Central memory CD8-positive, alpha-beta T cell (primary cell): ENCODE measurements around the gene GNB3.

Experiments used
- ATAC-seq: fragments of 150-1000 bp; cut with Tn5 transposase; replicated peaks from 2 replicates; pipeline ENCODE4 v1.10.0; 2022; ENCODE audit warnings: mild to moderate bottlenecking, moderate FRiP score, moderate number of reproducible peaks; ENCODE audit not compliant: poor library complexity, severe bottlenecking; ENCODE audit errors: extremely low read depth
- DNase-seq, 2 donors: peaks; one replicate each; pipeline ENCODE4 v3.0.0; 2021; ENCODE audit warnings: low spot score in 2 of 2
- H3K27ac Mint-ChIP-seq: one replicate; pipeline ENCODE4 v1.8.0; 2022; ENCODE audit warnings: low read depth, mild to moderate bottlenecking, moderate library complexity, mixed read lengths
- H3K27me3 Mint-ChIP-seq: one replicate; pipeline ENCODE4 v1.8.0; 2022; ENCODE audit warnings: mixed read lengths
- H3K36me3 Mint-ChIP-seq: one replicate; pipeline ENCODE4 v1.8.0; 2022; ENCODE audit warnings: mild to moderate bottlenecking, moderate library complexity, mixed read lengths; ENCODE audit not compliant: insufficient read depth
- H3K4me1 Mint-ChIP-seq: one replicate; pipeline ENCODE4 v1.8.0; 2022; ENCODE audit warnings: mixed read lengths
- H3K4me3 Mint-ChIP-seq: one replicate; pipeline ENCODE4 v1.8.0; 2022; ENCODE audit warnings: mild to moderate bottlenecking, moderate library complexity, mixed read lengths
- H3K9me3 Mint-ChIP-seq: one replicate; pipeline ENCODE4 v1.8.0; 2022; ENCODE audit warnings: mixed read lengths

The GNB3 gene

GRCh38 chr12:6818222-6818621, 22.5 kb upstream of the GNB3 start:
- Mint-ChIP-seq H3K9me3 (no peaks in the 10 kb centered on the region), H3K27me3 (peaks cover 17% of the 10 kb centered on the region), H3K4me3 (no peak overlapping the region), H3K27ac (no peak overlapping the region), H3K4me1 (no peaks in the 10 kb centered on the region), H3K36me3 (peaks cover 1% of the 10 kb centered on the region)
- no peak for ATAC-seq
- DNase-seq, result no peak

- Mint-ChIP-seq H3K27me3 (peaks cover 21% of the 10 kb centered on the region), H3K27ac (no peak overlapping the region), H3K4me1 (no peaks in the 10 kb centered on the region), H3K4me3 (no peak overlapping the region), H3K9me3 (no peaks in the 10 kb centered on the region), H3K36me3 (peaks cover 1% of the 10 kb centered on the region)
- ATAC-seq (no peak), DNase-seq (no peak)
Observed at GRCh38 chr12:6818645-6819044, 22.1 kb upstream of the GNB3 start.

GRCh38 chr12:6819106-6820030, 21.4 kb upstream of the GNB3 start:
- DNase-seq (no peak), ATAC-seq (no peak)
- Mint-ChIP-seq H3K4me1 (no peaks in the 10 kb centered on the region), H3K4me3 (no peak overlapping the region), H3K27ac (no peak overlapping the region), H3K27me3 (peaks cover 28% of the 10 kb centered on the region), H3K9me3 (no peaks in the 10 kb centered on the region), H3K36me3 (peaks cover 1% of the 10 kb centered on the region)

GRCh38 chr12:6820166-6820565, 20.6 kb upstream of the GNB3 start:
- no peak for ATAC-seq
- Mint-ChIP-seq H3K27ac (no peak overlapping the region), H3K36me3 (peaks cover 1% of the 10 kb centered on the region)

GRCh38 chr12:6821591-6822425, 18.9 kb upstream of the GNB3 start, which contains the start of gene GPR162:
Gene GPR162, plus strand, starts transcription at chr12:6821821. Its CDS starts 2,078 bp downstream, at chr12:6823899.
- Mint-ChIP-seq H3K27ac (peak within 1 kb of the TSS; percentile 47), H3K4me1 (peaks cover 10% of the 10 kb centered on the region), H3K4me3 (peak within 1 kb of the TSS; percentile 42), H3K9me3 (no peaks in the 10 kb centered on the region), H3K36me3 (peaks cover 8% of the 10 kb centered on the region), H3K27me3 (peaks cover 52% of the 10 kb centered on the region)
- ATAC-seq (no peak), DNase-seq (no peak)

More at GRCh38 chr12:6820166-6820565, 20.6 kb upstream of the GNB3 start:
- no peak for DNase-seq
- Mint-ChIP-seq H3K9me3 (no peaks in the 10 kb centered on the region), H3K4me3 (no peak overlapping the region), H3K27me3 (peaks cover 36% of the 10 kb centered on the region), H3K4me1 (peaks cover 3% of the 10 kb centered on the region)

- H3K27me3 Mint-ChIP-seq, result peaks cover 60% of the 10 kb centered on the region
- no peak overlapping the region for H3K27ac Mint-ChIP-seq
- no peaks in the 10 kb centered on the region for H3K9me3 Mint-ChIP-seq
- H3K36me3 Mint-ChIP-seq, result peaks cover 11% of the 10 kb centered on the region
- H3K4me1 Mint-ChIP-seq, result peaks cover 16% of the 10 kb centered on the region
- H3K4me3 Mint-ChIP-seq, result peak overlapping the region; percentile 42
- ATAC-seq, result no peak
- no peak for DNase-seq
Observed at GRCh38 chr12:6822426-6823135, 18.1 kb upstream of the GNB3 start.

GRCh38 chr12:6823182-6824084, 17.3 kb upstream of the GNB3 start:
- Mint-ChIP-seq H3K36me3 (peaks cover 11% of the 10 kb centered on the region), H3K27me3 (peaks cover 69% of the 10 kb centered on the region), H3K27ac (no peak overlapping the region), H3K4me3 (no peak overlapping the region), H3K4me1 (peaks cover 24% of the 10 kb centered on the region), H3K9me3 (no peaks in the 10 kb centered on the region)
- DNase-seq (no peak), ATAC-seq (no peak)

- Mint-ChIP-seq H3K27me3 (peaks cover 76% of the 10 kb centered on the region), H3K36me3 (peaks cover 15% of the 10 kb centered on the region), H3K9me3 (no peaks in the 10 kb centered on the region), H3K27ac (no peak overlapping the region), H3K4me3 (no peak overlapping the region), H3K4me1 (peaks cover 29% of the 10 kb centered on the region)
- no peak for ATAC-seq
- no peak for DNase-seq
Observed at GRCh38 chr12:6824085-6824775, 16.5 kb upstream of the GNB3 start.

- no peak for ATAC-seq
- Mint-ChIP-seq H3K9me3 (no peaks in the 10 kb centered on the region), H3K36me3 (peaks cover 16% of the 10 kb centered on the region), H3K4me1 (peaks cover 33% of the 10 kb centered on the region), H3K27me3 (peaks cover 82% of the 10 kb centered on the region), H3K27ac (peak overlapping the region; percentile 15), H3K4me3 (no peak overlapping the region)
- no peak for DNase-seq
Observed at GRCh38 chr12:6824901-6825381, 15.8 kb upstream of the GNB3 start.

- DNase-seq, result peak; percentile 60 to 79
- Mint-ChIP-seq H3K9me3 (no peaks in the 10 kb centered on the region), H3K27me3 (peaks cover 88% of the 10 kb centered on the region), H3K27ac (peak overlapping the region; percentile 15), H3K4me1 (peaks cover 33% of the 10 kb centered on the region), H3K4me3 (no peak overlapping the region), H3K36me3 (peaks cover 16% of the 10 kb centered on the region)
- ATAC-seq, result peak; percentile 50
Observed at GRCh38 chr12:6825398-6826124, 15.2 kb upstream of the GNB3 start.
